MCF 10A (cell line): ENCODE results near the gene SLC25A20. TPM values are rescaled to one million over a fixed set of nuclear protein-coding genes. Genes with fewer than 3 reads are reported as not detected.
A peak's percentile ranks its signal among the peaks of the same experiment; 100 is the strongest.

Source experiments
- BruUV-seq: library from RNA; stranded (reverse); fragments of 400-500 nt; replicated peaks from 2 replicates; lab custom pipeline; 2021; lab: Mats Ljungman, UMichigan
- CTCF ChIA-PET: fragments of 300-600 bp; sonication (Branson Sonifier 250); formaldehyde crosslinking; extraction: SDS; loops from one replicate; lab custom pipeline; 2021; ENCODE audit warnings: antibody characterized with exemption, inconsistent platforms; lab: Yijun Ruan, JAX
- POLR2A ChIA-PET: fragments of 300-600, 350-650 bp; sonication (Branson Sonifier 250); formaldehyde crosslinking; extraction: SDS; loops from one replicate; lab custom pipeline; 2020; ENCODE audit warnings: antibody characterized with exemption, inconsistent platforms; lab: Yijun Ruan, JAX
- DNase-seq: peaks from one replicate; pipeline ENCODE4 v3.0.0-alpha.2; 2018; ENCODE audit not compliant: unreplicated experiment
- H3K27ac Mint-ChIP-seq: one replicate; pipeline ENCODE4 v1.8.0; 2022; ENCODE audit warnings: mild to moderate bottlenecking, low read depth, mixed read lengths; ENCODE audit not compliant: unreplicated experiment
- H3K27me3 Mint-ChIP-seq: one replicate; pipeline ENCODE4 v1.8.0; 2022; ENCODE audit warnings: mixed read lengths; ENCODE audit not compliant: insufficient read depth, unreplicated experiment
- H3K36me3 Mint-ChIP-seq: one replicate; pipeline ENCODE4 v1.8.0; 2022; ENCODE audit warnings: mild to moderate bottlenecking, moderate library complexity, mixed read lengths; ENCODE audit not compliant: insufficient read depth, unreplicated experiment
- H3K4me1 Mint-ChIP-seq: one replicate; pipeline ENCODE4 v1.8.0; 2022; ENCODE audit warnings: mixed read lengths; ENCODE audit not compliant: insufficient read depth, unreplicated experiment
- H3K4me3 Mint-ChIP-seq: one replicate; pipeline ENCODE4 v1.8.0; 2022; ENCODE audit warnings: mild to moderate bottlenecking, moderate library complexity, mixed read lengths; ENCODE audit not compliant: unreplicated experiment
- H3K9me3 Mint-ChIP-seq: one replicate; pipeline ENCODE4 v1.8.0; 2022; ENCODE audit warnings: mixed read lengths; ENCODE audit not compliant: unreplicated experiment
- intact Hi-C: fragments of 100-400 bp; cut with micrococcal nuclease; formaldehyde crosslinking; loops from 2 replicates; pipeline ENCODE4 v1.14.1; 2022
- total RNA-seq: library from RNA; stranded (reverse); gene quantifications from 2 replicates; pipeline ENCODE4 v1.2.3, GENCODE V29; 2022
- TF ChIP-seq, protein P1 (sequence below): fragments of 200-600 bp; IDR thresholded peaks from one replicate; pipeline ENCODE4 v1.8.0; 2022; ENCODE audit warnings: antibody characterized with exemption, mild to moderate bottlenecking; ENCODE audit not compliant: unreplicated experiment

SLC25A20 gene
- total RNA-seq, 1 experiment from 2014 or later: 11.5 TPM

DNA sequence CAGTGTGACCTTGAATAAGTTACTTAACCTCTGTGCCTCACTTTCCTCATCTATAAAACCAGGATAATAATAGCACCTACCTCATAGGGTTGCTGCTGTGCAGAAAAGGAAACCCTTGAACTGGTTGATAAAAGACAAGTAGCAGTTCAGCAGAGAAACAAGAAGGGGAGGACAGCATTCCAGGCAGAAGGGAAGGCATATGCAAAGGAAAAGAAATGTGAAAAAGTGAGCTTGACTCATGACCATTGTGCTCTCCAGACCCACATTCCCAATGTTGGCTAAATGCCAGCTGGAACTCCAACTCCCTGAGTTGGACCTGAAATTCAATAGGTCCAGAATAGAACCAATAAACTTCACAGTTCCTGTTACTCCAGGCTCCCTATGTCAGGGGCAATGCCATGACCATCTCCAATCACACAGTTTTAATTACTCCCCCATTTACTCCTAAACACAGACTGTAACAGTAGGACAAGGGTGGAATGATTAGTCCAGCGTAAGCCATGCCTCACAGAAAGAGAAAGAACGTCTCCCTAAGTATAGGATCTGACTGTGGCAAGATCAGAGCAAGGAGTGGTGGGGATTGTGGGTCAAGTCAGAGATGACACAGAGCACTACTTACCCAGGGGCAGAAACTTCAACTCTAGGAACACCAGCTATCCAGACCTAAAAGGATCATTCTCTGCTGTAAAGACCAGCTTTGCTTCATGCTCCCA is 77.9 kb downstream of the SLC25A20 start:
- Mint-ChIP-seq H3K4me3 (no peak overlapping the region), H3K27ac (no peak overlapping the region), H3K27me3 (no peaks in the 10 kb centered on the region), H3K4me1 (no peaks in the 10 kb centered on the region), H3K36me3 (peaks cover 11% of the 10 kb centered on the region), H3K9me3 (no peaks in the 10 kb centered on the region)
- intact Hi-C loops: no loop called here
- peak; percentile 43 for DNase-seq
- CTCF ChIA-PET: interaction anchor here (0.6 kb wide), 1 partner anchor 26 kb away, joined by 3 read pairs; no protein-coding TSS in a partner anchor
- POLR2A ChIA-PET: interaction anchor here (0.7 to 1.4 kb wide), 3 partner anchors 13 to 152 kb away, joined by 3 read pairs; no protein-coding TSS in a partner anchor
- TF ChIP-seq, protein P1, sequence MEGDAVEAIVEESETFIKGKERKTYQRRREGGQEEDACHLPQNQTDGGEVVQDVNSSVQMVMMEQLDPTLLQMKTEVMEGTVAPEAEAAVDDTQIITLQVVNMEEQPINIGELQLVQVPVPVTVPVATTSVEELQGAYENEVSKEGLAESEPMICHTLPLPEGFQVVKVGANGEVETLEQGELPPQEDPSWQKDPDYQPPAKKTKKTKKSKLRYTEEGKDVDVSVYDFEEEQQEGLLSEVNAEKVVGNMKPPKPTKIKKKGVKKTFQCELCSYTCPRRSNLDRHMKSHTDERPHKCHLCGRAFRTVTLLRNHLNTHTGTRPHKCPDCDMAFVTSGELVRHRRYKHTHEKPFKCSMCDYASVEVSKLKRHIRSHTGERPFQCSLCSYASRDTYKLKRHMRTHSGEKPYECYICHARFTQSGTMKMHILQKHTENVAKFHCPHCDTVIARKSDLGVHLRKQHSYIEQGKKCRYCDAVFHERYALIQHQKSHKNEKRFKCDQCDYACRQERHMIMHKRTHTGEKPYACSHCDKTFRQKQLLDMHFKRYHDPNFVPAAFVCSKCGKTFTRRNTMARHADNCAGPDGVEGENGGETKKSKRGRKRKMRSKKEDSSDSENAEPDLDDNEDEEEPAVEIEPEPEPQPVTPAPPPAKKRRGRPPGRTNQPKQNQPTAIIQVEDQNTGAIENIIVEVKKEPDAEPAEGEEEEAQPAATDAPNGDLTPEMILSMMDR: no peak
- BruUV-seq: no TSS peak

DNA sequence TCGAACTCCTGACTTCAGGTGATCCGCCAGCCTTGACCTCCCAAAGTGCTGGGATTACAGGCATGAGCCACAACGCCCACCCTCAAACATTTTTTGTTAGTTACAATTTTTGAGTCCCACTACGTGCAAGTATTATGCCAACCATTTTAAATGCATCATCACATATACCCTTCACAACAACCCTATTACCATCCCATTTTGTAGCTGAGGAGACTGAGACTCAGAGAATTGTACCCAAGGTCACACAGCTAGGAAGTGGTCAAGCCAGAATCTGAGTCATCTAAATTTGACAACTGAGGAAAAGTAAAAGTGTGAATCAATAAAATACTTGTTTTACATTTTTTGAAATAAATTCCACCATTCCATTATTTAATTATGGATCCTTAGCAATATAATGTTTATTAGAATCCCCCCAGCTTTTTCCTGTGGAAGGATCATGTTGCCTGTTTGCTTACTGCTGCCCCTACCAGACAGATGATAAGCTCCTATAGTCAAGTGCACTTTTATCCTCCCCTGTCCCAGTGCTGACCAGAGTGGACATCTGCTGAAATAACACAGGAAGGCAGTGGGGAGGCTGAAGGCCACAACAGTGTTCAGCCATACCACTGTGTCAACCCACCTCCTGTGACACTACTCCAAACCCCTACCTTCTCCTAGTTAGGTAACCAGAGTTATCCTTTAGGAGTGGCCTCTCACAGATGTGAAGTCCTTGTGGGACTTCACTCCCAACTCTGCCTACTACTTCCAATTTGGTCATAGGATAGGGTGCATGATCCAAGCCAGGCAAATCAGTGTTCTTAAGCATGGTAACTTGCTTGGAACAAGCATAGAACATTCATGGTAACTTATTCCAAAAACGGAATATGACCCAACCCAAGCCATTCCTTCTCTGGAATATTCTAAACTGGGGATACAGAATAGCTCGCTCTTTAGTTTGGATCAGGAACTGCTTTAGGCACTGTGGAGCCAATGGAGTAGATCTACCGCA is 79.2 kb downstream of the SLC25A20 start:
- no peak for DNase-seq
- ChIA-PET POLR2A (no interaction called here), CTCF (no interaction called here)
- Mint-ChIP-seq H3K9me3 (no peaks in the 10 kb centered on the region), H3K27ac (no peak overlapping the region), H3K27me3 (no peaks in the 10 kb centered on the region), H3K4me1 (no peaks in the 10 kb centered on the region), H3K36me3 (peaks cover 11% of the 10 kb centered on the region), H3K4me3 (no peak overlapping the region)
- TF ChIP-seq, protein P1: no peak
- intact Hi-C loops: no loop called here
- no TSS peak for BruUV-seq

DNA sequence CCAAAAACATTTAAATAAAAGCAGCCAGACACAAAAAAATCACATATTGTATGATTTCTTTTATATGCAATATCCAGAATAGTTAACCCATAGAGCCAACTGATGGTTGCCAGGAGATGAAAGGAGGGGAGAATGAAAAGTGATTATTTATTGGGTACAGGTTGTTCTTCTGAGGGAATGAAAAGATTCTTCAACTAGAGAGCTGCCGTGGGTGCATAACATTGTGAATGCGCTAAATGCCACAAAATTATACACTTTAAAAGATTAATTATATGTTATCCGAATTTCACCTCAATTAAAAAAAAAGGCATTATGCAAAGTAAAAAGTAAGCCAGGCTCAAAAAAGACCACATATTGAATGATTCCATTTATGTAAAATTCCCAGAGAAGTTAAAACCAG is 87.2 kb downstream of the SLC25A20 start:
- ChIA-PET POLR2A (no interaction called here), CTCF (no interaction called here)
- H3K4me1 Mint-ChIP-seq: peaks cover 6% of the 10 kb centered on the region
- no peaks in the 10 kb centered on the region for H3K27me3 Mint-ChIP-seq
- DNase-seq: no peak
- TF ChIP-seq, protein P1: no peak
- H3K4me3 Mint-ChIP-seq: no peak overlapping the region
- no peak overlapping the region for H3K27ac Mint-ChIP-seq
- H3K9me3 Mint-ChIP-seq: no peaks in the 10 kb centered on the region
- no TSS peak for BruUV-seq
- peaks cover 8% of the 10 kb centered on the region for H3K36me3 Mint-ChIP-seq
- intact Hi-C loops: no loop called here

Other genes with a start within 250 kb of the SLC25A20 start
- gene CELSR3, start 236.0 kb downstream of the SLC25A20 start, total RNA-seq: 17.6 and 21.5 TPM in 2 replicates
- 23.8 and 26.9 TPM in 2 replicates for gene NCKIPSD, start 213.0 kb downstream of the SLC25A20 start, total RNA-seq
- 99.3 and 117 TPM in 2 replicates for gene IP6K2, start 181.7 kb downstream of the SLC25A20 start, total RNA-seq
- 51.3 and 61.3 TPM in 2 replicates for gene PRKAR2A, start 51.0 kb downstream of the SLC25A20 start, total RNA-seq
- 152 and 167 TPM in 2 replicates for gene ARIH2, start 20.0 kb upstream of the SLC25A20 start, total RNA-seq
- 18.8 and 26.1 TPM in 2 replicates for gene P4HTM, start 91.4 kb upstream of the SLC25A20 start, total RNA-seq
- gene WDR6, start 108.5 kb upstream of the SLC25A20 start, total RNA-seq: 112 and 116 TPM in 2 replicates
- gene DALRD3, start 119.7 kb upstream of the SLC25A20 start, total RNA-seq: 41.8 and 42.7 TPM in 2 replicates
- gene NDUFAF3, start 123.2 kb upstream of the SLC25A20 start, total RNA-seq: 77.8 and 86.5 TPM in 2 replicates
- gene IMPDH2, start 130.5 kb upstream of the SLC25A20 start, total RNA-seq: 317 and 476 TPM in 2 replicates
- gene QRICH1, start 195.2 kb upstream of the SLC25A20 start, total RNA-seq: 96.1 and 97.2 TPM in 2 replicates
- 114 and 149 TPM in 2 replicates for gene QARS1, start 205.9 kb upstream of the SLC25A20 start, total RNA-seq
- 39.3 and 51.4 TPM in 2 replicates for gene USP19, start 221.9 kb upstream of the SLC25A20 start, total RNA-seq
- gene LAMB2, start 234.2 kb upstream of the SLC25A20 start, total RNA-seq: 224 and 264 TPM in 2 replicates